T-cell (primary cell): ENCODE measurements around the gene PHLDB3. TPM values are rescaled to one million over a fixed set of nuclear protein-coding genes. Genes with fewer than 3 reads are reported as not detected.
A peak's percentile ranks its signal among the peaks of the same experiment; 100 is the strongest.
"Not testable (repeated sequence)": the region's sequence is repeated elsewhere in the genome, so short reads cannot be mapped to it uniquely, and the experiment has no call there.

Experiments
- ATAC-seq, 4 experiments: fragments of 200-7000 bp in 3 of 4; fragments of 150-1000 bp in 1 of 4; cut with Tn5 transposase; replicated peaks in 1 of 4; 1 replicate in 3 of 4; 2 replicates in 1 of 4; pipeline ENCODE4 v1.10.0; 2021; ENCODE audit warnings: moderate library complexity in 3 of 4, mild to moderate bottlenecking in 2 of 4, moderate number of reproducible peaks in 1 of 4
- CTCF ChIA-PET, 2 donors: fragments of 300-600 bp; sonication (Branson Sonifier 250); formaldehyde crosslinking; loops; one replicate each; lab custom pipeline; 2022; ENCODE audit warnings: antibody characterized with exemption in 2 of 2; lab: Charles Lee
- POLR2A ChIA-PET, 2 donors: fragments of 300-600 bp; sonication (Branson Sonifier 250); formaldehyde crosslinking; loops; one replicate each; lab custom pipeline; 2022; ENCODE audit warnings: antibody characterized with exemption in 2 of 2; lab: Charles Lee
- DNase-seq, 35 experiments: peaks; one replicate each; pipeline versions ENCODE4 v3.0.0 to v3.0.0-alpha.2; 2013 to 2023
- H3K27ac ChIP-seq: one replicate; pipeline ENCODE4 v1.5.1; 2013; ENCODE audit warnings: low read length
- H3K27me3 ChIP-seq, 2 experiments: replicated peaks in 1 of 2; 1 replicate in 1 of 2; 2 replicates in 1 of 2; pipeline versions ENCODE4 v1.6.1 to v1.7.0; 2013; ENCODE audit warnings: low read length in 1 of 2, mixed read lengths in 1 of 2; ENCODE audit not compliant: control insufficient read depth in 2 of 2, insufficient read depth in 2 of 2; ENCODE audit errors: extremely low read depth in 1 of 2
- H3K36me3 ChIP-seq, 2 donors: 1 replicate in 1 of 2; 2 replicates in 1 of 2; pipeline versions ENCODE4 v1.6.1 to v1.7.0; 2013; ENCODE audit warnings: low read length in 1 of 2; ENCODE audit not compliant: control insufficient read depth in 2 of 2, insufficient read depth in 1 of 2; ENCODE audit errors: extremely low read depth in 1 of 2
- H3K4me1 ChIP-seq, 2 experiments: 1 replicate in 1 of 2; 2 replicates in 1 of 2; pipeline versions ENCODE4 v1.6.1 to v1.7.0; 2013; ENCODE audit warnings: low read length in 2 of 2, mixed read lengths in 1 of 2; ENCODE audit not compliant: insufficient read depth in 2 of 2, control insufficient read depth in 1 of 2; ENCODE audit errors: extremely low read depth in 1 of 2
- H3K4me3 ChIP-seq, 2 donors: 1 replicate in 1 of 2; 2 replicates in 1 of 2; pipeline versions ENCODE4 v1.5.1 to v1.7.0; 2013; ENCODE audit warnings: mild to moderate bottlenecking in 2 of 2, low read length in 1 of 2, moderate library complexity in 1 of 2; ENCODE audit not compliant: control insufficient read depth in 1 of 2; ENCODE audit errors: extremely low read depth in 1 of 2
- H3K9me3 ChIP-seq: 2 replicates; pipeline ENCODE4 v1.7.0; 2013
- H3K27ac Mint-ChIP-seq, 2 donors: one replicate each; pipeline ENCODE4 v1.8.0; 2020 to 2021; ENCODE audit warnings: mild to moderate bottlenecking in 2 of 2, mixed read lengths in 2 of 2
- H3K27me3 Mint-ChIP-seq, 2 donors: one replicate each; pipeline ENCODE4 v1.8.0; 2021 to 2022; ENCODE audit warnings: mixed read lengths in 2 of 2
- H3K36me3 Mint-ChIP-seq: one replicate; pipeline ENCODE4 v1.8.0; 2021; ENCODE audit warnings: mixed read lengths
- H3K4me1 Mint-ChIP-seq, 3 donors: one replicate each; pipeline ENCODE4 v1.8.0; 2020 to 2022; ENCODE audit warnings: mixed read lengths in 3 of 3, mild to moderate bottlenecking in 1 of 3
- H3K4me3 Mint-ChIP-seq, 3 donors: one replicate each; pipeline ENCODE4 v1.8.0; 2020 to 2022; ENCODE audit warnings: mild to moderate bottlenecking in 3 of 3, mixed read lengths in 3 of 3, moderate library complexity in 3 of 3
- H3K9me3 Mint-ChIP-seq, 3 donors: one replicate each; pipeline ENCODE4 v1.8.0; 2020 to 2022; ENCODE audit warnings: mixed read lengths in 3 of 3
- WGBS: methylation state at CpG from one replicate; pipeline ENCODE4 v1.1.5; 2013; ENCODE audit warnings: missing lambda C conversion rate; ENCODE audit not compliant: insufficient coverage; 5-methylcytosine and 5-hydroxymethylcytosine counted together
- total RNA-seq, 35 experiments: library from RNA in 6 of 35; stranded (reverse) in 6 of 35; fragments of 120-200 nt in 1 of 35; gene quantifications; one replicate each; pipeline versions ENCODE4 v1.2.1 to v1.2.4 and lab custom pipeline; 2013 to 2026

PHLDB3 gene
- total RNA-seq, 5 donors from 2014 or later (not counting 1 experiment from before 2014, with no cell fraction given) = 39.4 to 61.0 (median 53.9) TPM

DNA sequence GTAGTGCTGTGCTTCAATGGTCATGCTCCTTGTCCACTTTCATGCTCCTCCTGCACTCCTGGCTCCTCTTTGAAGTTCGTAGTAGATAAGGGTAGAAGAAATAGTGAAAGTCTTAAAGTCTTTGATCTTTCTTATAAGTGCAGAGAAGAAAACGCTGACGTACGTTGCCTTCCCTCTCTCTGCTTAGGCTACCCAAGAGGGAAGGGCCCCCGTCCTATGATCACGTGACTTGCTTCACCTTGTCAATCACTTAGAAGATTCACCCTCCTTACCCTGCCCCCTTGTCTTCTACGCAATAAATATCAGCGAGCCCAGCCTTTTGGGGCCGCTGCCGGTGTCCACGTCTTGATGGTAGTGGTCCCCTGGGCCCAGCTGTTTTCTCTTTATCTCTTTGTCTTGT lies 67.3 kb downstream of the PHLDB3 start:
- 65% methylated on average over 6 of the region's 11 CpGs for WGBS
- H3K4me3 ChIP-seq, ATAC-seq, POLR2A ChIA-PET, H3K9me3 ChIP-seq, H3K36me3 ChIP-seq, H3K36me3 Mint-ChIP-seq, H3K27me3 Mint-ChIP-seq, H3K9me3 Mint-ChIP-seq, H3K27me3 ChIP-seq: not testable (repeated sequence)
- Histone ChIP-seq H3K27ac (peak overlapping the region; percentile 78), H3K4me1 (peaks cover 32 to 43% of the 10 kb centered on the region in 2 experiments)
- CTCF ChIA-PET = interaction anchor here in 1 of 2 donors (2.1 kb wide), 1 partner anchor 82 kb away, joined by 10 read pairs; no protein-coding TSS in a partner anchor
- DNase-seq = peak in 18 of 35 experiments; percentile 4 to 46 (median 24)
- H3K4me3 Mint-ChIP-seq = peak overlapping the region in 1 of 3 donors; percentile 67
- H3K27ac Mint-ChIP-seq = peak overlapping the region; percentile 89 to 97
- H3K4me1 Mint-ChIP-seq = peaks cover 62 to 73% (median 66%) of the 10 kb centered on the region in 3 donors

DNA sequence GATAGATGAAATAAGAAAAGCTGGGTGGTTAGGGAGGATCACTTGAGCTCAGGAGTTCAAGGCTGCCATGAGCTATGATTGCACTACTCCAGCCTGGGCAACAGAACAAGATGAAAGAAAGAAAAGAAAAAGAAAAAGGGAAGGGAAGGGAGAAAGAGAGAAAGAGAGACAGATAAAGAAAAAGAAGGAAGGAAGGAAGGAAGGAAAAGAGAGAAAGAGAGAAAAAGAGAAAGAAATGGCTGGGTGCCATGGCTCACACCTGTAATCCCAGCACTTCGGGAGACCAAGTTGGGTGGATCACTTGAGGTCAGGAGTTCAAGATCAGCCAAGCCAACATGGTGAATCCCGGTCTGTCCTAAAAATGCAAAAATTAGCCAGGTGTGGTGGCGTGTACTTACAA lies 68.8 kb downstream of the PHLDB3 start:
- H3K27me3 Mint-ChIP-seq = no peaks in the 10 kb centered on the region
- Histone ChIP-seq H3K9me3 (no peaks in the 10 kb centered on the region), H3K4me3 (no peak overlapping the region), H3K27me3 (no peaks in the 10 kb centered on the region), H3K27ac (no peak overlapping the region), H3K36me3 (no peaks in the 10 kb centered on the region), H3K4me1 (peaks cover 32 to 43% of the 10 kb centered on the region in 2 experiments)
- no peaks in the 10 kb centered on the region for H3K36me3 Mint-ChIP-seq
- no peak overlapping the region for H3K4me3 Mint-ChIP-seq
- peaks cover 61 to 64% (median 63%) of the 10 kb centered on the region in 3 donors for H3K4me1 Mint-ChIP-seq
- POLR2A ChIA-PET = interaction anchor here in 1 of 2 donors (0.7 kb wide), 1 partner anchor 63 kb away, joined by 5 read pairs; no protein-coding TSS in a partner anchor
- H3K9me3 Mint-ChIP-seq = no peaks in the 10 kb centered on the region
- ATAC-seq (no peak), DNase-seq (no peak)
- WGBS = 86% methylated on average over 3 of the region's 3 CpGs
- H3K27ac Mint-ChIP-seq = peak overlapping the region; percentile 77 to 83
- CTCF ChIA-PET = interaction anchor here (0.7 to 2.1 kb wide), 6 partner anchors 10 to 162 kb away, joined by 3 to 10 read pairs (median 4); no protein-coding TSS in a partner anchor

DNA sequence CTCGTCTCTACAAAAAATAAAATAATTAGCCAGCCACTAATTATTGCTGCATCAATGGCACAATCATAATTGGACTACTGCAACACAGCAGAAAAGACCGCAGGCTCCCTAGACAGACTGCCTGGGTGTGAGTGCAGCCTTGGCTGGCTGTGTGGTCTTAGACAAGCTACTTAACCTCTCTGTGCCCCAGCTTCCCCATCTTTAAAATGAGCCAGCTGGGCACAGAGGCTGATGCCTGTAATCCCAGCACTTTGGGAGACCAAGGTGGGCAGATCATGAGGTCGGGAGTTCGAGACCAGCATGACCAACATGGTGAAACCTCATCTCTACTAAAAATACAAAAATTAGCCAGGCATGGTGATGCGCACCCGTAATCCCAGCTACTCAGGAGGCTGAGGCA lies 70.9 kb downstream of the PHLDB3 start:
- no peaks in the 10 kb centered on the region for H3K27me3 Mint-ChIP-seq
- Histone ChIP-seq H3K36me3 (no peaks in the 10 kb centered on the region), H3K27me3 (peaks cover 0 to 1% of the 10 kb centered on the region in 2 experiments), H3K4me3 (no peak overlapping the region), H3K9me3 (no peaks in the 10 kb centered on the region), H3K4me1 (peaks cover 26 to 32% of the 10 kb centered on the region in 2 experiments), H3K27ac (no peak overlapping the region)
- no peak overlapping the region for H3K27ac Mint-ChIP-seq
- DNase-seq = no peak
- no peak for ATAC-seq
- no peak overlapping the region for H3K4me3 Mint-ChIP-seq
- H3K36me3 Mint-ChIP-seq = no peaks in the 10 kb centered on the region
- ChIA-PET CTCF (interaction anchor here (1.0 to 1.8 kb wide), 3 partner anchors 13 to 86 kb away, joined by 4 to 8 read pairs (median 7); no protein-coding TSS in a partner anchor), POLR2A (no interaction called here)
- no peaks in the 10 kb centered on the region for H3K9me3 Mint-ChIP-seq
- WGBS = 60% methylated on average over 1 of the region's 6 CpGs
- H3K4me1 Mint-ChIP-seq = peaks cover 43 to 60% (median 51%) of the 10 kb centered on the region in 3 donors

DNA sequence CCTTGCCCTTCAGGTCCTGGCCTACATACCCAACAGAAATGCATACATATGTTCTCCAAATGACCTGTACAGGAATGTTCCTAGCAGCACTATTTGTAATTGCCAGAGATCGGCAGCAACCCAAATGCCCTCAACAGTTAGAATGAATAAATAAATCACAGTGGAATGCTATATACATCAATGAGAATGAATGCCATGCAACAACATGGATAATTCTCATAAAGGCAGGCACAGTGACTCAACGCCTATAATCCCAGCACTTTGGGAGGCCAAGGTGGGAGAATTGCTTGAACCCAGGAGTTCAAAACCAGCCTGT lies 71.2 kb downstream of the PHLDB3 start:
- POLR2A ChIA-PET = no interaction called here
- Histone ChIP-seq H3K36me3 (no peaks in the 10 kb centered on the region), H3K27ac (no peak overlapping the region), H3K4me3 (no peak overlapping the region), H3K9me3 (no peaks in the 10 kb centered on the region), H3K4me1 (peaks cover 22 to 28% of the 10 kb centered on the region in 2 experiments), H3K27me3 (peaks cover 0 to 2% of the 10 kb centered on the region in 2 experiments)
- H3K27me3 Mint-ChIP-seq = no peaks in the 10 kb centered on the region
- DNase-seq (no peak), ATAC-seq (no peak)
- no peaks in the 10 kb centered on the region for H3K36me3 Mint-ChIP-seq
- H3K27ac Mint-ChIP-seq = peak overlapping the region; percentile 8 to 36
- 100% methylated on average over 1 of the region's 2 CpGs for WGBS
- H3K9me3 Mint-ChIP-seq = no peaks in the 10 kb centered on the region
- CTCF ChIA-PET = interaction anchor here (1.0 to 1.8 kb wide), 3 partner anchors 14 to 86 kb away, joined by 4 to 8 read pairs (median 7); no protein-coding TSS in a partner anchor
- H3K4me1 Mint-ChIP-seq = peaks cover 39 to 56% (median 48%) of the 10 kb centered on the region in 3 donors
- no peak overlapping the region for H3K4me3 Mint-ChIP-seq

DNA sequence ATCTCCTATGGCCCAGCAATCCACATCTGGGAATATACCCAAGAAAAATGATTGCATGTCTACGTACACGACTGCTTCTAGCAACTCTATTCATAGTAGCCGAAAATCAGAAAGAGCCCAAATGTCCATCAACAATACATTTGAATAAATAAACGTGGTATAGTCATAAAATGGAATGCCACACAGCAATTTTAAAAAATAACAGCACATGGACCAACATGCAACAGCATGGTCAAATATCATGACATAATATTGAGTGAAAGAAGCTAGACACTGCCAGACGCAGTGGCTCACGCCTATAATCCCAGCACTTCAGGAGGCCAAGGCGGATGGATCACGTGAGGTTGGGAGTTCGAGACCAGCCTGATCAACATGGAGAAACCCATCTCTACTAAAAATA lies 73.6 kb downstream of the PHLDB3 start:
- H3K27ac Mint-ChIP-seq = peak overlapping the region in 1 of 2 donors; percentile 82
- DNase-seq (no peak), ATAC-seq (no peak)
- Histone ChIP-seq H3K36me3 (no peaks in the 10 kb centered on the region), H3K27ac (no peak overlapping the region), H3K4me3 (no peak overlapping the region), H3K9me3 (no peaks in the 10 kb centered on the region), H3K4me1 (peaks cover 7 to 13% of the 10 kb centered on the region in 2 experiments), H3K27me3 (peaks cover 0 to 5% of the 10 kb centered on the region in 2 experiments)
- POLR2A ChIA-PET = no interaction called here
- no peaks in the 10 kb centered on the region for H3K9me3 Mint-ChIP-seq
- H3K4me3 Mint-ChIP-seq = no peak overlapping the region
- CTCF ChIA-PET = interaction anchor here (0.6 to 2.3 kb wide), 4 partner anchors 71 to 101 kb away, joined by 3 to 48 read pairs (median 6); no protein-coding TSS in a partner anchor
- H3K27me3 Mint-ChIP-seq = no peaks in the 10 kb centered on the region
- H3K36me3 Mint-ChIP-seq = no peaks in the 10 kb centered on the region
- no CpG with 5 or more reads among the region's 9 CpGs for WGBS
- peaks cover 20 to 36% (median 27%) of the 10 kb centered on the region in 3 donors for H3K4me1 Mint-ChIP-seq

DNA sequence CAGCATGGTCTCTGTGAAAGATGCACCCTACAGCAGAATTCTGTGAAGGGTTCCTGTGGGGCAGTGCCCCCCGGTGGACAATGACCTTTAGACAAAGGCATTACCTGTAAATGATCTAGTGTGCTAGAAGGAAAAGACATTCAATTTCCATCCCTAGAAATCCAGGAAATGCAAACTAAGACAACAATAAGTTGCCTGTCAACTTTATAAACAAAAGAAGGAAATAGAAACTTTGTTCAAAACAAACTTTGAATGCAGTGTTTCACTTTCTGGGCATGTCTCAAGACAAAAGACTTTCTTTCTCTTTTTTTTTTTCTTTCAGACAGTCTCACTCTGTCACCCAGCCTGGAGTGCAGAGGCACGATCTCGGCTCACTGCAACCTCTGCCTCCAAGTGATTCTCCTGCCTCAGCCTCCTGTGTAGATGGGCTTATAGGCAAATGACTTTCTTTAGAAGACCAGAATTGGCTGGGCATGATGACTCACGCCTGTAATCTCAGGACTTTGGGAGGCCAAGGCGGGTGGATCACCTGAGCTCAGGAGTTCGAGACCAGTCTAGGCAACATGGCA lies 74.3 kb downstream of the PHLDB3 start:
- ChIA-PET CTCF (no interaction called here), POLR2A (no interaction called here)
- Mint-ChIP-seq H3K9me3 (no peaks in the 10 kb centered on the region), H3K4me3 (no peak overlapping the region), H3K27me3 (no peaks in the 10 kb centered on the region), H3K4me1 (peaks cover 19 to 36% (median 28%) of the 10 kb centered on the region in 3 donors), H3K36me3 (no peaks in the 10 kb centered on the region), H3K27ac (peak overlapping the region in 1 of 2 donors; percentile 82)
- H3K36me3 ChIP-seq = no peaks in the 10 kb centered on the region
- no peaks in the 10 kb centered on the region for H3K9me3 ChIP-seq
- H3K4me3 ChIP-seq = no peak overlapping the region
- peak in 12 of 35 experiments; percentile 9 to 57 (median 24) for DNase-seq
- WGBS = 46% methylated on average over 5 of the region's 6 CpGs
- no peak overlapping the region for H3K27ac ChIP-seq
- H3K27me3 ChIP-seq = peaks cover 0 to 5% of the 10 kb centered on the region in 2 experiments
- H3K4me1 ChIP-seq = peaks cover 7 to 13% of the 10 kb centered on the region in 2 experiments
- peak in 1 of 4 experiments; percentile 61 for ATAC-seq
